ENCODE data around the gene PATZ1. TPM values are rescaled to one million over a fixed set of nuclear protein-coding genes. Genes with fewer than 3 reads are reported as not detected.
A peak's percentile ranks its signal among the peaks of the same experiment; 100 is the strongest.

Gene PATZ1
- total and polyA plus RNA-seq, 9 of the 15 experiments (the other 6 are each of a cell fraction or from before 2014, with no cell fraction given) = 0.63 to 7.8 (median 4.2) TPM

DNA sequence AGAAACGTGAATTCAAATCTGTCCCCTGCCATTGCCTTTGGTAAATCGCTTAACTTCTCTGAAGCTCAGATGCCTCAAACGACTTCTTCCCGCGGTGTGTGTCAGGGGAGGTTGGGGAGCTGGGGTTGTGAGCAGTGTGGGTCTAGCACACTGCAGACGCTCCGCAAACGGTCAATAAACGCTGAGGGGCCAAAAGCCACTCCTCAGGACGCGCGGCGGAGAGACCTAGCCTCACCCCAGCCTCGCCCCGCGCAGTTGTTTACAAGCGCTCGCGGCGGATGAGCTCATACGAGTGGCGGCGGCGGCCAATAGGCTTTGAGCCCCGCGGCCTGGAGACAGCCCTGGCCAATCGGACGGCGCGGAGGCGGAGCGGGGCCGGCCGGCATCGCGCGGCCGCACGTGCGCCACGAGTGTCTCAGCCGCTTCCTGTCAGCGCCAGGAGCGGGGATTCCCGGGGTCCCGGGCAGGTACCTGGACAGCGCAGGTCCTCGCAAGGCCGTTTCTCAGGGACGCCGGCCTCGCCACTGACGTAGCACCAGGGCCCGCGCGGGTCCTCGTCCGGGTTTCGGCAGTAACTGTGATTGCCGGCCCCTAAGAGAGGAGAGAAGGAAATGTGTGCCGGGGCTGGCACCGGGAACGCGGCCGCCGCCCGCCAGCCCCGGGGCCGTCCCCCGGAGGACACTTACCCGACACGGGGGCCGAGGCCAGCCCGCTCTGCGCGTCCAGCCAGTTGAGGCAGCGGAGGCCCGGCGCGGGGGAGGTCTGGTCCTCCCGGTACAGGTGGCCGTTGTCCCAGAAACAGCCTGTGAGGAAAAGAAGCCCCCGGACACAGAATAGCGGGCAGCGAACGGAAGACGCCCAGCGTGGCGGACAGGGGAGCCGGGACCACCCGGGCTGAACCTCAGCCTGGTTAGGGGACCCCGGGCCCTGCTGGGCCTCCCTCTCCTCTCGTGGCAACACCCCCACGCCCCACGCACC lies 55.4 kb downstream of the PATZ1 start (continued):
- TF ChIP-seq, protein P1, sequence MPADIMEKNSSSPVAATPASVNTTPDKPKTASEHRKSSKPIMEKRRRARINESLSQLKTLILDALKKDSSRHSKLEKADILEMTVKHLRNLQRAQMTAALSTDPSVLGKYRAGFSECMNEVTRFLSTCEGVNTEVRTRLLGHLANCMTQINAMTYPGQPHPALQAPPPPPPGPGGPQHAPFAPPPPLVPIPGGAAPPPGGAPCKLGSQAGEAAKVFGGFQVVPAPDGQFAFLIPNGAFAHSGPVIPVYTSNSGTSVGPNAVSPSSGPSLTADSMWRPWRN (IDR thresholded peaks at IDR 0.05; ENCODE audit: low read depth) = peak; percentile 54; the same call in 1 of the 2 replicates
- TF ChIP-seq EGR1 (conservative IDR thresholded peaks at IDR 0.05) (peak; percentile 68), TARDBP (IDR thresholded peaks at IDR 0.05) (peak; percentile 39; the same call in 1 of the 2 replicates), ZFX (CRISPR knock-in tag; IDR thresholded peaks at IDR 0.05) (peak; percentile 61), SP2 (IDR thresholded peaks at IDR 0.05; ENCODE audit: extremely low read depth, low read depth, low read length, poor library complexity, severe bottlenecking) (peak; percentile 30), RBM17 (IDR thresholded peaks at IDR 0.05; ENCODE audit: borderline replicate concordance, low read depth, low read length) (no peak), FOXJ2 (tag; IDR thresholded peaks at IDR 0.05) (peak; percentile 82), MTA3 (IDR thresholded peaks at IDR 0.05; ENCODE audit: borderline replicate concordance) (peak; percentile 46; the same call in 1 of the 2 replicates), NBN (IDR thresholded peaks at IDR 0.05; ENCODE audit: low read depth) (0 out of 2 replicates have a peak, but pooled peaks have one; percentile 31), MEIS2 (IDR thresholded peaks at IDR 0.05; ENCODE audit: partially characterized antibody) (peak; percentile 20), NR2C2 (CRISPR knock-in tag; IDR thresholded peaks at IDR 0.05) (no peak), NR2C2 (tag; IDR thresholded peaks at IDR 0.05) (peak; percentile 33; the same call in 1 of the 2 replicates), MBD2 (IDR thresholded peaks at IDR 0.05; ENCODE audit: borderline replicate concordance, low read depth) (peak; percentile 56; the same call in 1 of the 2 replicates), ZBTB7A (IDR thresholded peaks at IDR 0.05; ENCODE audit: borderline replicate concordance, control insufficient read depth, low read depth, low read length) (peak; percentile 17; the same call in 1 of the 2 replicates), ZNF239 (CRISPR knock-in tag; IDR thresholded peaks at IDR 0.05) (no peak), RBM25 (IDR thresholded peaks at IDR 0.05; ENCODE audit: low read depth, low read length, severe bottlenecking) (peak; percentile 97), ZNF589 (CRISPR knock-in tag; IDR thresholded peaks at IDR 0.05; ENCODE audit: low read depth) (0 out of 2 replicates have a peak, but pooled peaks have one; percentile 30)
- TF ChIP-seq, protein P2, sequence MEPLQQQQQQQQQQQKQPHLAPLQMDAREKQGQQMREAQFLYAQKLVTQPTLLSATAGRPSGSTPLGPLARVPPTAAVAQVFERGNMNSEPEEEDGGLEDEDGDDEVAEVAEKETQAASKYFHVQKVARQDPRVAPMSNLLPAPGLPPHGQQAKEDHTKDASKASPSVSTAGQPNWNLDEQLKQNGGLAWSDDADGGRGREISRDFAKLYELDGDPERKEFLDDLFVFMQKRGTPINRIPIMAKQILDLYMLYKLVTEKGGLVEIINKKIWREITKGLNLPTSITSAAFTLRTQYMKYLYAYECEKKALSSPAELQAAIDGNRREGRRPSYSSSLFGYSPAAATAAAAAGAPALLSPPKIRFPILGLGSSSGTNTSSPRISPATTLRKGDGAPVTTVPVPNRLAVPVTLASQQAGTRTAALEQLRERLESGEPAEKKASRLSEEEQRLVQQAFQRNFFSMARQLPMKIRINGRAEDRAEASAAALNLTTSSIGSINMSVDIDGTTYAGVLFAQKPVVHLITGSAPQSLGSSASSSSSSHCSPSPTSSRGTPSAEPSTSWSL (CRISPR knock-in tag; IDR thresholded peaks at IDR 0.05; ENCODE audit: borderline replicate concordance) = no peak
- TF ChIP-seq, protein P3, sequence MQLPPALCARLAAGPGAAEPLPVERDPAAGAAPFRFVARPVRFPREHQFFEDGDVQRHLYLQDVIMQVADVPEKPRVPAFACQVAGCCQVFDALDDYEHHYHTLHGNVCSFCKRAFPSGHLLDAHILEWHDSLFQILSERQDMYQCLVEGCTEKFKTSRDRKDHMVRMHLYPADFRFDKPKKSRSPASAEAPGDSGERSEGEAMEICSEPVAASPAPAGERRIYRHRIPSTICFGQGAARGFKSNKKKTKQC (CRISPR knock-in tag; IDR thresholded peaks at IDR 0.05) = 0 out of 2 replicates have a peak, but pooled peaks have one; percentile 71
- TF ChIP-seq, protein P4, sequence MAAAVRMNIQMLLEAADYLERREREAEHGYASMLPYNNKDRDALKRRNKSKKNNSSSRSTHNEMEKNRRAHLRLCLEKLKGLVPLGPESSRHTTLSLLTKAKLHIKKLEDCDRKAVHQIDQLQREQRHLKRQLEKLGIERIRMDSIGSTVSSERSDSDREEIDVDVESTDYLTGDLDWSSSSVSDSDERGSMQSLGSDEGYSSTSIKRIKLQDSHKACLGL (CRISPR knock-in tag; IDR thresholded peaks at IDR 0.05; ENCODE audit: borderline replicate concordance, poor library complexity, severe bottlenecking) = peak; percentile 27
- TF ChIP-seq, protein P5, sequence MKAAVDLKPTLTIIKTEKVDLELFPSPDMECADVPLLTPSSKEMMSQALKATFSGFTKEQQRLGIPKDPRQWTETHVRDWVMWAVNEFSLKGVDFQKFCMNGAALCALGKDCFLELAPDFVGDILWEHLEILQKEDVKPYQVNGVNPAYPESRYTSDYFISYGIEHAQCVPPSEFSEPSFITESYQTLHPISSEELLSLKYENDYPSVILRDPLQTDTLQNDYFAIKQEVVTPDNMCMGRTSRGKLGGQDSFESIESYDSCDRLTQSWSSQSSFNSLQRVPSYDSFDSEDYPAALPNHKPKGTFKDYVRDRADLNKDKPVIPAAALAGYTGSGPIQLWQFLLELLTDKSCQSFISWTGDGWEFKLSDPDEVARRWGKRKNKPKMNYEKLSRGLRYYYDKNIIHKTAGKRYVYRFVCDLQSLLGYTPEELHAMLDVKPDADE (conservative IDR thresholded peaks at IDR 0.05; ENCODE audit: control insufficient read depth, low read depth, low read length) = peak; percentile 47; the same call in 1 of the 2 replicates

Measured in K562 (cell line).